ENCODE results near the gene ZCCHC7.

ZCCHC7 gene

DNA sequence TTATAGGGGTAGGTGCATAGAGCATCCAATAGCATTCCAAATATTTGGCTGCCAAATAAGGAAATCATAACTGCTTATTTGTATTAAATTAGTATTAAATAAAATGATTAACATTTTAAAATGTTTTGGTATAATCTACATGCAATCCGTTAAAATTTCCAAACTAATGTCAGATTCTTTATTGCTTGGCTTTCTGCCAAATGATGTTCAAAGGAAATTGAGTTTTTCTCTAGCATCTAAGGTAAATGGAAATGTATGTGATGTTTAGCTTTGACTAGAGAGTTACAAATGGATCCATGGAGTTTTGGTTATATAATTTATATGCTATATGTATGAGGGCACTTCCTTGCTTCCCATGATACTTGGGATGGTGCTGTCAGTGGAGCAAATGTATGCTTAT lies 121.7 kb downstream of the ZCCHC7 start:
- Histone ChIP-seq H3K27ac (ENCODE audit: low read depth, low read length) (no peak overlapping the region), H3K36me3 (ENCODE audit: insufficient read depth, low read length) (no peaks in the 10 kb centered on the region), H3K27me3 (ENCODE audit: control insufficient read depth in 1 of 2, insufficient read depth in 2 of 2, low read length in 2 of 2) (no peaks in the 10 kb centered on the region), H3K4me1 (ENCODE audit: insufficient read depth, low read length) (no peaks in the 10 kb centered on the region), H3K9me3 (ENCODE audit: low read length) (no peaks in the 10 kb centered on the region), H3K9ac (ENCODE audit: low read length) (no peak overlapping the region), H3K4me3 (ENCODE audit: low read depth in 1 of 2, low read length in 2 of 2) (no peak overlapping the region)

DNA sequence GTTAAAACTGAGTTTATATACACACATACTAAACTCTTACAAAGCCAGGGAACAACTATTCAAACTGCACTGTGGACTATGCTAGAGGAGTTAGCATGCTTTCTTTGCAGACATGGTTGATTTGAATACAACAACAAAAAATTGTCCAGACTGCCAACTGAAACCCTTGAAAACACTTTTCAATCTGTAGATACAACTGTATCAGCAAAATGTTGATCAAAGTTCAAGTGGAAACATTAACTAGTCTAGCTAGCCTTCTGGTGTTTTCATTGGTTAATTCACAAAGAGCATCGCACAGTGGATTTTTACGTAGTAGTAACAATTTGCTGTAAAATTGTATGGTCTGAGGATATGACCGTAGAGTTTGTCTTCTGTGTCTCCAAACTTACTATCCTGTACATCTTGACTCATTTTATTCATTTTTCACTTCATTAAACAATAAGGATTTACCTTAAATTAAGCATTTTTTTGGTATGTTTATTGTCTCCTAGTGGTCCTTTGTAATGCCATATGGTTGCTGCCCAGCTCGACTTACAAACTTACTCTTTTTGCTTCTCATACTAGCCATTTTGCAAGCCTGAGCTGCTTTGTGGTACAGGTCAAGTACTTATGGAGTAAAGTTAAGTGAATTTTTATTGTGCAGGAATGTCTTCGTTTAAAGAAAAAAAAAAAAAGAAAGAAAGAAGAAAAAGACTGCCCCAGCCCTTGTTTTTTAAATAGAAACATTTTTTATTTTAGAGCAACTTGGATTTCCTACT lies 123.4 kb downstream of the ZCCHC7 start:
- Histone ChIP-seq H3K4me3 (ENCODE audit: low read depth in 1 of 2, low read length in 2 of 2) (no peak overlapping the region), H3K4me1 (ENCODE audit: insufficient read depth, low read length) (no peaks in the 10 kb centered on the region), H3K27me3 (ENCODE audit: control insufficient read depth in 1 of 2, insufficient read depth in 2 of 2, low read length in 2 of 2) (no peaks in the 10 kb centered on the region), H3K9me3 (ENCODE audit: low read length) (no peaks in the 10 kb centered on the region), H3K36me3 (ENCODE audit: insufficient read depth, low read length) (no peaks in the 10 kb centered on the region), H3K9ac (ENCODE audit: low read length) (no peak overlapping the region), H3K27ac (ENCODE audit: low read depth, low read length) (no peak overlapping the region)

DNA sequence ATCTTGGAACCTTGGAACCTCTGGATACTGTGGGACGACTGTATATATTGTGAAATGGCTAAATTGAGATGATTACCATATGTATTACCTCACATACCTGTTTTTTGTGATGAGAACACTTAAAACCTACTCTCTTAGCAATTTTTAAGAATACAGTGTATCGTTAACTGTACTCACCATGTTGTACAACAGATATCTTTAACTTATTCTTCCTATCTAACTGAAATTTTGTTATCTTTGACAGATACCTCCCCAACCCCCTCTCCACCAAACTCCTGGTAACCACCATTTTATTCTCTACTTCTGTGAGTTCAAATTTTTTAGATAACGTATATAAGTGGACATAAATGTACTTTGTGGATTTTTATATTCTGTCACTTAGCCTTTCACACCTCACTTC lies 126.5 kb downstream of the ZCCHC7 start:
- H3K4me3 ChIP-seq (ENCODE audit: low read depth in 1 of 2, low read length in 2 of 2), result no peak overlapping the region

DNA sequence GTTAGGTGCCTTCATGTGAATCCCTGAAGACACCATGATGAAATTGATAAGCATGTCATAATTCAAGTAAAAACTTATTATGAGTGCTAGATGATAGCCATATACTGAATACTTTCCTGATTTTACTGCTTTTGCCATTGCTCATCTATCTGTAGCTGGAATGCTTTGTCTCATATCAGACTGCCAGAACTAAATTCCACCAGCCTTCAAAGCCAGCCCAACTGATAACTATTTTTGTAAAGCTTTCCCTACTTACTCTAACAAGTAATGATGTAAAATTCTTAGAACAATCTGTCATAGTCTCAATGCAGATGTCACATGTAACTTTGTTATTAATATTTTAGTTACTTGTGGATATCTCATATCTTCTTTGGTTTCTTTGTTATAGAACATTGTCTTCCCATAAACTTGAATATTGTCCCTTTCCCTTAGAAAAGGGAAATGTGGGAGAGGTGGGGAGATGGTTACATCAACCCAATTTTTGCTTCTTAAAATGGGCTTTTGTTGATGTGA lies 128.3 kb downstream of the ZCCHC7 start:
- Histone ChIP-seq H3K27me3 (ENCODE audit: control insufficient read depth in 1 of 2, insufficient read depth in 2 of 2, low read length in 2 of 2) (no peaks in the 10 kb centered on the region), H3K4me1 (ENCODE audit: insufficient read depth, low read length) (no peaks in the 10 kb centered on the region), H3K9me3 (ENCODE audit: low read length) (no peaks in the 10 kb centered on the region), H3K27ac (ENCODE audit: low read depth, low read length) (no peak overlapping the region), H3K36me3 (ENCODE audit: insufficient read depth, low read length) (peaks cover 5% of the 10 kb centered on the region), H3K4me3 (ENCODE audit: low read depth in 1 of 2, low read length in 2 of 2) (no peak overlapping the region), H3K9ac (ENCODE audit: low read length) (no peak overlapping the region)

More for the DNA sequence above, 126.5 kb downstream of the ZCCHC7 start:
- H3K4me1 ChIP-seq (ENCODE audit: insufficient read depth, low read length), result no peaks in the 10 kb centered on the region
- H3K9me3 ChIP-seq (ENCODE audit: low read length), result no peaks in the 10 kb centered on the region
- H3K36me3 ChIP-seq (ENCODE audit: insufficient read depth, low read length), result peaks cover 5% of the 10 kb centered on the region
- no peak overlapping the region for H3K27ac ChIP-seq (ENCODE audit: low read depth, low read length)
- no peak overlapping the region for H3K9ac ChIP-seq (ENCODE audit: low read length)
- H3K27me3 ChIP-seq (ENCODE audit: control insufficient read depth in 1 of 2, insufficient read depth in 2 of 2, low read length in 2 of 2), result no peaks in the 10 kb centered on the region

DNA sequence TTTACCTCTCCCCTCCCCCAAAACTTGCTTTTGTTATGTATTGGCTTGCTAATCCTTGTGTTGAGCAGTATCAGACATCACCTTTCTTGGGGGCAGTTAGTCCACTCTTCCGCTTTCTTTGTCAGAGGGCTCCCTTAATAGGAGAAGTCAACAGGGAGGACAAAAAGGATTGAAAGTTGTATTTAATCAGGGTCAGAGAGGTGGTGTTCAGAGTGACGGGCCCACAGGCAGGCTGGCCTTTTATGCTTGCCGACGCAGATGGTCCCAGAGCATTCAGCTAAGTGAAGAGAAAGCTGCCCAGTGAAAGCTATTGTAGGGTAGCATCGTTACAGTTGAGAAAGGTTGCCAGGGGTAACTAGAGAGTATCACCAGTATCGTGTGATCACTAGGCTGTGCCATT lies 131.1 kb downstream of the ZCCHC7 start:
- no peaks in the 10 kb centered on the region for H3K9me3 ChIP-seq (ENCODE audit: low read length)
- H3K27me3 ChIP-seq (ENCODE audit: control insufficient read depth in 1 of 2, insufficient read depth in 2 of 2, low read length in 2 of 2), result no peaks in the 10 kb centered on the region
- H3K4me3 ChIP-seq (ENCODE audit: low read depth in 1 of 2, low read length in 2 of 2), result no peak overlapping the region
- H3K36me3 ChIP-seq (ENCODE audit: insufficient read depth, low read length), result peaks cover 5% of the 10 kb centered on the region
- H3K9ac ChIP-seq (ENCODE audit: low read length), result no peak overlapping the region
- H3K27ac ChIP-seq (ENCODE audit: low read depth, low read length), result no peak overlapping the region
- H3K4me1 ChIP-seq (ENCODE audit: insufficient read depth, low read length), result no peaks in the 10 kb centered on the region

DNA sequence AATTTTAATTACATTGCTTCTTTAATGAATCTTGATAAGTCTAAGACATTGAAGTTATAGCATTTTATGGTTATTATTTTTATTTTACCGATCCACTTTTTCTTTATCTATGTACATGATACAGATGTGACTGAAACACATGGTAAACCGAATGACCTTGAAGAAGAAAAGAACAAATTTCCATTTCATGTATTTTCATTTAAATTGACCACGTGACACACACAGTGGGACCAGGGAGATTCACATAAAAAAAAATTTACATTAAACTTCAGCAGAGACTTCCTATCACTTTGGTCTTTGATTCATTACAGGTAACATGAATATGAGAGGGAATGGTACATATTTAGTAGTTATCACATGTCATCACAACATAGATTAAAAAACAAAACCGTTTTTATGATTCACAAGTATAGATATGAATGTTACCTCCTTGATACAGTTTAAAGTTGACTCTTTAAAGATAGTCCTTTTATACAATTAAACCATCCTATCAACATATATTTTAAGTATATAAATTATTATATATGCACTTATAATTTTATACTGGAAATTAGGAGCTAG lies 133.1 kb downstream of the ZCCHC7 start:
- Histone ChIP-seq H3K4me3 (ENCODE audit: low read depth in 1 of 2, low read length in 2 of 2) (no peak overlapping the region), H3K27me3 (ENCODE audit: control insufficient read depth in 1 of 2, insufficient read depth in 2 of 2, low read length in 2 of 2) (no peaks in the 10 kb centered on the region), H3K36me3 (ENCODE audit: insufficient read depth, low read length) (peaks cover 5% of the 10 kb centered on the region), H3K4me1 (ENCODE audit: insufficient read depth, low read length) (no peaks in the 10 kb centered on the region), H3K27ac (ENCODE audit: low read depth, low read length) (no peak overlapping the region), H3K9ac (ENCODE audit: low read length) (no peak overlapping the region), H3K9me3 (ENCODE audit: low read length) (no peaks in the 10 kb centered on the region)

DNA sequence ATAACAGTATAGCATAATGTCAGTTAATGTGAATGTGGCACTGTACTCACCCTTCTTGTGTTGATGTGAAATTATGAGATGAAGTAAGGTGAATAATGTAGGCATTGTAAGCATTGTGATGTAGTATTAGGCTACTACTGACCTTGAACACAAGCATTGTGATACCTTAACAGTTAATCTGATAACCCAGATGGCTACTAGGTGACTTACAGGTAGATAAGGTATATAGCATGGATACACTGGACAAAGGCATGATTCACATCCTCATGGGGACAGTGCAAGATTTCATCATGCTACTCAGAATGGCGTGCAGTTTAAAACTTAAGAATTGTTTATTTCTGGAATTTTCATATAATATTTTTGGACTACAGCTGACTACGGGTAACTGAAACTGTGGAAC lies 134.8 kb downstream of the ZCCHC7 start:
- H3K27ac ChIP-seq (ENCODE audit: low read depth, low read length), result no peak overlapping the region
- H3K36me3 ChIP-seq (ENCODE audit: insufficient read depth, low read length), result no peaks in the 10 kb centered on the region
- H3K9me3 ChIP-seq (ENCODE audit: low read length), result no peaks in the 10 kb centered on the region
- H3K27me3 ChIP-seq (ENCODE audit: control insufficient read depth in 1 of 2, insufficient read depth in 2 of 2, low read length in 2 of 2), result no peaks in the 10 kb centered on the region
- no peak overlapping the region for H3K4me3 ChIP-seq (ENCODE audit: low read depth in 1 of 2, low read length in 2 of 2)
- no peak overlapping the region for H3K9ac ChIP-seq (ENCODE audit: low read length)
- no peaks in the 10 kb centered on the region for H3K4me1 ChIP-seq (ENCODE audit: insufficient read depth, low read length)

DNA sequence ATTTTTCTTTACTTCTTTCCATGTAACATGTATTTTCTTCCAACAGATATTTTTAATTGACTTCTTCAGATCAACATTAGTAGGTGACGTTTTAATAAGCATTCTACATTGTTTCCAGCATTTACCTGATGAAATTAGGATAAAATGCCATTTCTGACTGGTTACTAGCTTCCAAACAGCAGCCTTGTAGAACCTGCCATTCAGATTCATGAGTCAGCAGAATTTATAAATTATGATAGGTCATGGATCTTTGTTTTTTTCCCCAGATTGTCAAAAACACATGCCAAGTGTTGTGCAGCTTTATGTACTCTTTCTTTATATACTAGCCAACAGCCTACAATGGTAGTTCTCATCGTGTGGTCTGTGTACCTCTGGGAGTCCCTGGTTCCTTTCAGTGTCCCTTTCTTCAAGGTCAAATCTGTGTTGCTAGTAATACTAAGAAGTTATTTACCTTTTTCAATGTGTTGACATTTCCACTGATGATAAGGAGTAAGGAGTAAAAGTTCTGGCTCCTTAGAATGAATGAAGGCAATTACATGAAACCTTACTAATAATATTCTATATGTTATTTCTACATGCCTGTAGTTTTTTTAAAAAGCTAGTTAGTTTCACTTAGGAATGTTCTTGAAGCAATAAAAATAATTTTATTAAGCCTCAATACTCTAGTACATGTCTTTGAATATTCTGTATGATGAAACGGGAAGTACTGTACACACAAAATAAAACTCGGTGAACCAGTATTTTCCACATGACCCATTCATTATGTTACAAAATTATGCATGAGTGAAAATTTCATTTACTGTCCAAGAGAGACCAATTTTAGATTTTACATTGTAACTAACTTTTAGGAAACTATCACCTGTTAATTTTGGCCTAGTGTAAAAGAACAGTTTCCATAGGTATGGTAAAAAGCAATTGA lies 135.8 kb downstream of the ZCCHC7 start:
- Histone ChIP-seq H3K9me3 (ENCODE audit: low read length) (no peaks in the 10 kb centered on the region), H3K27ac (ENCODE audit: low read depth, low read length) (no peak overlapping the region), H3K9ac (ENCODE audit: low read length) (no peak overlapping the region), H3K4me1 (ENCODE audit: insufficient read depth, low read length) (no peaks in the 10 kb centered on the region), H3K36me3 (ENCODE audit: insufficient read depth, low read length) (no peaks in the 10 kb centered on the region), H3K27me3 (ENCODE audit: control insufficient read depth in 1 of 2, insufficient read depth in 2 of 2, low read length in 2 of 2) (no peaks in the 10 kb centered on the region), H3K4me3 (ENCODE audit: low read depth in 1 of 2, low read length in 2 of 2) (no peak overlapping the region)

DNA sequence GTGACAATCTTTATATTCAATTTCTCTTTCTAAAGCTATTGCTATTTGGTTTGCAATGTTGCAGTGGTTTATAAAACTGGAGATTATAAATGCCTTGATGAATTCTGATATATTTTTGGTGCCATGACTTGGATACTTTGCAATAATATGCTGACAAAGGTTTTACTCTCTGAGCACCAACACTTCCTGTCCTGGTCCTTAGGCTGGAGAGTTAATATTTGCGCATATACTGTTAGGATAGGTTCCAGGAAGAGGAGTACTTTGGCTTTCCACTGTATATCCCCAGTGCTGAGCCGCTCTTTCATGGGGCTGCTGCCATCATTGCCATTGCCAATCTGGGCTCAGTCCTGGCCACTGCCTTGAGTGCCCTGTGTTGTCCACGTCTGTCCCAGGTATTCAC lies 139.6 kb downstream of the ZCCHC7 start:
- Histone ChIP-seq H3K27ac (ENCODE audit: low read depth, low read length) (no peak overlapping the region), H3K4me3 (ENCODE audit: low read depth in 1 of 2, low read length in 2 of 2) (no peak overlapping the region), H3K9ac (ENCODE audit: low read length) (no peak overlapping the region), H3K36me3 (ENCODE audit: insufficient read depth, low read length) (no peaks in the 10 kb centered on the region), H3K27me3 (ENCODE audit: control insufficient read depth in 1 of 2, insufficient read depth in 2 of 2, low read length in 2 of 2) (no peaks in the 10 kb centered on the region), H3K4me1 (ENCODE audit: insufficient read depth, low read length) (peaks cover 4% of the 10 kb centered on the region), H3K9me3 (ENCODE audit: low read length) (no peaks in the 10 kb centered on the region)

DNA sequence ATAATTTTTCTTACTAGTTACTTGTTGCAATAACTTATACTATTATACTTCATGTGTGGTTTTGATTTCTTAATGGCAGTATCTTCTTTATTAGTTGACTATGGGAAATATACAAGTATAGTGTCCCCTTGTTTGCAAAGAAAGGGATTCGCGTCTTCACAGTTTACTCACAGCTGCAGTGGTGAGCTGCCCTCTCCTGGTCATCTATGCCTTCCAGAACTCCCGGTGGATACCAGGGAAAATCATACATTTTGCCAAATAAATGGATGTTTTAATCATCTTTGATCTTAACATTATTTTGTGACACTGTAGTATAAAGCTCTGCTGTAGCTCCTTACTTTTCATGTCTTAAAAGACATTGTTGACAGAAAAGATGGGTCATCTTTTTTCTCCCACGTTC lies 142.0 kb downstream of the ZCCHC7 start:
- Histone ChIP-seq H3K4me3 (ENCODE audit: low read depth in 1 of 2, low read length in 2 of 2) (no peak overlapping the region), H3K27ac (ENCODE audit: low read depth, low read length) (no peak overlapping the region), H3K9ac (ENCODE audit: low read length) (no peak overlapping the region), H3K36me3 (ENCODE audit: insufficient read depth, low read length) (no peaks in the 10 kb centered on the region), H3K27me3 (ENCODE audit: control insufficient read depth in 1 of 2, insufficient read depth in 2 of 2, low read length in 2 of 2) (no peaks in the 10 kb centered on the region), H3K4me1 (ENCODE audit: insufficient read depth, low read length) (peaks cover 12% of the 10 kb centered on the region), H3K9me3 (ENCODE audit: low read length) (no peaks in the 10 kb centered on the region)

DNA sequence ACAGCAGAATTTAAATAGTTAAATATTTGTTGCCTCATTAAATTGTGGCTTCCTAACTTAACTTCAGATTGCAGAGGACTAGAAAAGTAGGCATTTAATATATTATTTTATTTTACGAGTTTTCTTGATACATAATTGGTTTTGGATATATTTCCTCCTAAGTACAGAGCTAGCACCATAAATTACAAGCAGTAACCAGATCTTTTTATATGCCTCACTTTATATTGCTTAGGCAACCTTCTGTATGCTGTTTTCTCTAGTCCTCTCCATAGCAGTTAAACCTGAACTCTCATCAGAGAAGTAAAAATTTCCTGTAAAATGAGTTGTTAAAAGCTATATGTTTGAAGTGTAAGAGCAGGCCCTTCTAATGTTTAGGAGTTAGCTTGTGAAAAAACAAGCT lies 144.2 kb downstream of the ZCCHC7 start:
- peaks cover 12% of the 10 kb centered on the region for H3K4me1 ChIP-seq (ENCODE audit: insufficient read depth, low read length)
- H3K9me3 ChIP-seq (ENCODE audit: low read length), result no peaks in the 10 kb centered on the region
- H3K4me3 ChIP-seq (ENCODE audit: low read depth in 1 of 2, low read length in 2 of 2), result no peak overlapping the region
- H3K9ac ChIP-seq (ENCODE audit: low read length), result no peak overlapping the region
- H3K27ac ChIP-seq (ENCODE audit: low read depth, low read length), result no peak overlapping the region
- H3K36me3 ChIP-seq (ENCODE audit: insufficient read depth, low read length), result no peaks in the 10 kb centered on the region
- no peaks in the 10 kb centered on the region for H3K27me3 ChIP-seq (ENCODE audit: control insufficient read depth in 1 of 2, insufficient read depth in 2 of 2, low read length in 2 of 2)
